K562 (cell line): Measurements from ENCODE around the gene MYRIP. TPM values are rescaled to one million over a fixed set of nuclear protein-coding genes. Genes with fewer than 3 reads are reported as not detected.

Experiments used
- ATAC-seq: fragments of 200-7000 bp; cut with Tn5 transposase; 3 replicates; pipeline ENCODE4 v1.9.1; 2020; ENCODE audit warnings: moderate library complexity
- BruUV-seq: library from RNA; stranded (reverse); fragments of 400-500 nt; replicated peaks from 2 replicates; lab custom pipeline; 2021; lab: Mats Ljungman, UMichigan
- CTCF ChIA-PET: fragments of 300-600 bp; formaldehyde crosslinking; extraction: SDS; loops from one replicate; lab custom pipeline; 2021; ENCODE audit warnings: low intra/inter-chr PET ratio; lab: Yijun Ruan, JAX
- POLR2A ChIA-PET: fragments of 300-600, 350-650 bp; sonication (Branson Sonifier 250); formaldehyde crosslinking; extraction: SDS; loops from one replicate; lab custom pipeline; 2021; ENCODE audit warnings: antibody characterized with exemption, inconsistent platforms; lab: Yijun Ruan, JAX
- DNase-seq, 4 experiments: peaks; one replicate each; pipeline versions ENCODE4 v3.0.0 to v3.0.0-alpha.2; 2011 to 2018; ENCODE audit warnings: low spot score in 3 of 4, mixed read lengths in 3 of 4; ENCODE audit errors: extremely low read depth in 1 of 4
- FAIRE-seq: peaks from 2 replicates; lab custom pipeline; 2011; peaks lifted over from hg19 to GRCh38; lab: Jason Lieb, UNC
- H2AFZ ChIP-seq: 2 replicates; pipeline ENCODE4 v1.6.0; 2011; ENCODE audit warnings: low read depth, low read length, control low read depth, inconsistent platforms
- H3K27ac ChIP-seq: fragments of 200-600 bp; 3 replicates; pipeline ENCODE4 v1.8.0; 2011; ENCODE audit warnings: low read depth, mild to moderate bottlenecking, control low read depth, inconsistent platforms, low read length, moderate library complexity, mixed read lengths; ENCODE audit errors: extremely low read depth
- H3K27me3 ChIP-seq, 2 experiments: fragments of 300-600 bp in 1 of 2; 2 replicates in 1 of 2; 3 replicates in 1 of 2; pipeline versions ENCODE4 v1.6.0 to v1.8.0; 2011; ENCODE audit warnings: inconsistent platforms in 2 of 2, low read length in 2 of 2, mild to moderate bottlenecking in 1 of 2, mixed read lengths in 1 of 2, moderate library complexity in 1 of 2; ENCODE audit not compliant: control insufficient read depth in 2 of 2, insufficient read depth in 2 of 2
- H3K36me3 ChIP-seq: fragments of 300-600 bp; 3 replicates; pipeline ENCODE4 v1.8.0; 2011; ENCODE audit warnings: mild to moderate bottlenecking, low read length, inconsistent platforms; ENCODE audit not compliant: control insufficient read depth, insufficient read depth
- H3K4me1 ChIP-seq, 2 experiments: fragments of 200-600 bp in 1 of 2; replicated peaks in 1 of 2; 2 replicates in 1 of 2; 3 replicates in 1 of 2; pipeline versions ENCODE4 v1.5.1 to v1.8.0; 2011; ENCODE audit warnings: inconsistent platforms in 2 of 2, low read length in 2 of 2, mild to moderate bottlenecking in 1 of 2, mixed read lengths in 1 of 2, moderate library complexity in 1 of 2; ENCODE audit not compliant: control insufficient read depth in 2 of 2, insufficient read depth in 2 of 2
- H3K4me2 ChIP-seq: 2 replicates; pipeline ENCODE4 v1.6.1; 2011; ENCODE audit warnings: low read length, control low read depth, inconsistent platforms, mixed read lengths; ENCODE audit not compliant: insufficient read depth
- H3K4me3 ChIP-seq: fragments of 200-600 bp; sonication (generic), shearing (Covaris generic); 2 replicates; pipeline ENCODE4 v1.5.1; 2016; ENCODE audit warnings: control low read depth, inconsistent platforms
- H3K79me2 ChIP-seq: fragments of 200-600 bp; 3 replicates; pipeline ENCODE4 v1.8.0; 2011; ENCODE audit warnings: low read length, inconsistent platforms; ENCODE audit not compliant: control insufficient read depth, insufficient read depth
- H3K9ac ChIP-seq, 2 experiments: 2 replicates each; pipeline versions ENCODE4 v1.6.0 to v1.6.1; 2011; ENCODE audit warnings: low read depth in 2 of 2, low read length in 2 of 2, control low read depth in 1 of 2, inconsistent platforms in 1 of 2, mild to moderate bottlenecking in 1 of 2, mixed read lengths in 1 of 2; ENCODE audit not compliant: insufficient read depth in 1 of 2
- H3K9me1 ChIP-seq: one replicate; pipeline ENCODE4 v1.6.0; 2011; ENCODE audit warnings: inconsistent platforms, mild to moderate bottlenecking, low read length, moderate library complexity; ENCODE audit not compliant: control insufficient read depth, insufficient read depth
- H3K9me3 ChIP-seq: replicated peaks from 2 replicates; pipeline ENCODE4 v1.5.1; 2011; ENCODE audit warnings: low read depth, low read length, inconsistent platforms; ENCODE audit not compliant: control insufficient read depth, insufficient read depth
- H4K20me1 ChIP-seq: replicated peaks from 2 replicates; pipeline ENCODE4 v1.6.1; 2011; ENCODE audit warnings: low read length, inconsistent platforms, mixed read lengths; ENCODE audit not compliant: control insufficient read depth, insufficient read depth
- E2F1 ChIP-seq: sonication (generic); formaldehyde crosslinking; IDR thresholded peaks from 2 replicates; pipeline ENCODE4 v1.8.1; 2023; ENCODE audit warnings: mild to moderate bottlenecking, missing genetic modification reagents, moderate library complexity
- FOXP4 ChIP-seq: sonication (generic); formaldehyde crosslinking; IDR thresholded peaks from 2 replicates; pipeline ENCODE4 v1.8.0; 2022; ENCODE audit warnings: mild to moderate bottlenecking, missing genetic modification reagents, borderline replicate concordance
- RCOR1 ChIP-seq, 2 experiments: IDR thresholded peaks; 2 replicates each; pipeline ENCODE4 v1.6.1; 2012; ENCODE audit warnings: low read depth in 2 of 2, low read length in 2 of 2, borderline replicate concordance in 1 of 2, improper control_type of control experiment in 1 of 2
- RFX1 ChIP-seq: fragments of 450-650 bp; IDR thresholded peaks from 2 replicates; pipeline ENCODE4 v1.6.1; 2016; ENCODE audit warnings: mild to moderate bottlenecking, moderate library complexity
- XRCC3 ChIP-seq: fragments of 450-650 bp; IDR thresholded peaks from 2 replicates; pipeline ENCODE4 v1.6.1; 2017; ENCODE audit warnings: mild to moderate bottlenecking, moderate library complexity
- ZBTB9 ChIP-seq: fragments of 450-650 bp; formaldehyde crosslinking; IDR thresholded peaks from 2 replicates; pipeline ENCODE4 v1.4.0; 2020; ENCODE audit warnings: mild to moderate bottlenecking, moderate library complexity
- ZNF436 ChIP-seq: fragments of 250-450, 450-650 bp; sonication (Bioruptor Pico); formaldehyde crosslinking; IDR thresholded peaks from 2 replicates; pipeline ENCODE4 v1.7.0; 2020; ENCODE audit warnings: mild to moderate bottlenecking
- ZNF79 ChIP-seq: fragments of 250-450 bp; sonication (Bioruptor Pico); IDR thresholded peaks from 2 replicates; pipeline ENCODE4 v1.4.0; 2020; ENCODE audit warnings: low read depth, mild to moderate bottlenecking, moderate library complexity
- WGBS: fragments of 100-300 bp; shearing (Covaris generic); methylation state at CpG from one replicate; pipeline ENCODE4 v1.1.6; 2016; ENCODE audit warnings: low coverage, mixed read lengths; ENCODE audit not compliant: insufficient coverage; ENCODE audit errors: missing lambda C conversion rate; 5-methylcytosine and 5-hydroxymethylcytosine counted together
- in situ Hi-C: fragments of 300-500 bp; cut with MboI; formaldehyde crosslinking; loops from 4 replicates; pipeline ENCODE4 v1.15.0; 2018; ENCODE audit warnings: inconsistent platforms, mixed read lengths
- intact Hi-C: fragments of 100-400 bp; cut with micrococcal nuclease; formaldehyde crosslinking; loops from 2 replicates; pipeline ENCODE4 v1.14.2; 2022
- polyA plus RNA-seq, 8 experiments: library from polyadenylated mRNA; depleted of rRNA in 4 of 8; stranded (reverse) in 5 of 8; unstranded in 3 of 8; fragments of >200 nt; fragmentation: Nextera tagmentation in 2 of 8; fragmentation: Illumina TruSeq in 1 of 8; extraction: Ambion mirVana in 2 of 8; extraction: Trizol in 1 of 8; gene quantifications; 2 replicates each; pipeline versions ENCODE4 v1.2.1 to v1.2.3, GENCODE V29; 2011 to 2014; ENCODE audit warnings: inconsistent platforms in 1 of 8, missing spikeins in 1 of 8
- total RNA-seq, 7 experiments: library from RNA; depleted of rRNA in 6 of 7; stranded (reverse); fragments of >200 nt in 6 of 7; fragmentation: Illumina TruSeq in 2 of 7; extraction: Trizol in 2 of 7; gene quantifications; 2 replicates each; pipeline versions ENCODE4 v1.2.1 to v1.2.3, GENCODE V29; 2011 to 2021; ENCODE audit warnings: low replicate concordance in 1 of 7

MYRIP gene
- total and polyA plus RNA-seq, 9 of the 15 experiments (the other 6 are each of a cell fraction or from before 2014, with no cell fraction given): 0.03 to 0.12 TPM; not detected in 7

- Histone ChIP-seq H3K4me3 (no peak overlapping the region), H3K9me1 (no peaks in the 10 kb centered on the region), H3K4me1 (no peaks in the 10 kb centered on the region), H3K9ac (no peak overlapping the region), H3K79me2 (no peaks in the 10 kb centered on the region), H3K9me3 (no peaks in the 10 kb centered on the region), H3K4me2 (no peak overlapping the region), H3K36me3 (no peaks in the 10 kb centered on the region), H2AFZ (no peak overlapping the region), H3K27ac (no peak overlapping the region), H3K27me3 (no peaks in the 10 kb centered on the region), H4K20me1 (no peaks in the 10 kb centered on the region)
- in situ Hi-C loops (no loop called here), intact Hi-C loops (loop anchor here (10.0 kb wide), 1 partner anchor 306 kb away; no protein-coding TSS in a partner anchor)
- CTCF ChIA-PET: no interaction called here
- no TSS peak for BruUV-seq
- TF ChIP-seq FOXP4 (CRISPR knock-in tag) (no peak), ZNF436 (no peak), RCOR1 (IDR thresholded peaks at IDR 0.05; ENCODE audit: borderline replicate concordance in 1 of 2, low read depth in 2 of 2, low read length in 2 of 2) (no peak), ZBTB9 (CRISPR knock-in tag) (no peak), RFX1 (no peak), E2F1 (CRISPR knock-in tag) (no peak), XRCC3 (no peak), ZNF79 (CRISPR knock-in tag) (no peak)
- POLR2A ChIA-PET: no interaction called here
- ATAC-seq: no peak
- 0% methylated on average over 3 of the region's 3 CpGs for WGBS
- FAIRE-seq: no peak
- DNase-seq: no peak
Measured at GRCh38 chr3:40008796-40009195, 199.4 kb downstream of the MYRIP start.
